ENCODE data around the gene NUTM2F.
"Not testable (repeated sequence)": the region's sequence is repeated elsewhere in the genome, so short reads cannot be mapped to it uniquely, and the experiment has no call there.

DNA sequence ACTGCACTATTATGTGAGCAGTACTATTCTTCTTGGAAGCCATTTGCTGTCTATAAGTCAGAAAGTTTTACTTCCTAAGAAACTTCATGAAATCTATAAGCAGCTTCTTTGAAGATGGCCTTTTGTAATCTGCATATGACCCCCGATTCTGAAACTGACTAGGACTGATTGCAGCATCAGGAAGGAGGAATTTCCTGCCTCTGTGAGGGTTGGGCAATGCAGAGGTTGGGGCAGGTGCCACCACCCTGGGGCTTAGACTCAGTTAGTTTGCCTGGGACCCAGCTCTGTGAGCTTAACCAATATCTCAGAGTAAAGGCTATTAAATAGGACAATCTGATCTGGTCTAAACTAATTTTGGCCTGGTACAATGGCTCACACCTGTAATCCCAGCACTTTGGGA lies 28.7 kb upstream of the NUTM2F start:
- not testable (repeated sequence) for TF ChIP-seq POLR2A (IDR thresholded peaks at IDR 0.05)
- TF ChIP-seq, protein P1, sequence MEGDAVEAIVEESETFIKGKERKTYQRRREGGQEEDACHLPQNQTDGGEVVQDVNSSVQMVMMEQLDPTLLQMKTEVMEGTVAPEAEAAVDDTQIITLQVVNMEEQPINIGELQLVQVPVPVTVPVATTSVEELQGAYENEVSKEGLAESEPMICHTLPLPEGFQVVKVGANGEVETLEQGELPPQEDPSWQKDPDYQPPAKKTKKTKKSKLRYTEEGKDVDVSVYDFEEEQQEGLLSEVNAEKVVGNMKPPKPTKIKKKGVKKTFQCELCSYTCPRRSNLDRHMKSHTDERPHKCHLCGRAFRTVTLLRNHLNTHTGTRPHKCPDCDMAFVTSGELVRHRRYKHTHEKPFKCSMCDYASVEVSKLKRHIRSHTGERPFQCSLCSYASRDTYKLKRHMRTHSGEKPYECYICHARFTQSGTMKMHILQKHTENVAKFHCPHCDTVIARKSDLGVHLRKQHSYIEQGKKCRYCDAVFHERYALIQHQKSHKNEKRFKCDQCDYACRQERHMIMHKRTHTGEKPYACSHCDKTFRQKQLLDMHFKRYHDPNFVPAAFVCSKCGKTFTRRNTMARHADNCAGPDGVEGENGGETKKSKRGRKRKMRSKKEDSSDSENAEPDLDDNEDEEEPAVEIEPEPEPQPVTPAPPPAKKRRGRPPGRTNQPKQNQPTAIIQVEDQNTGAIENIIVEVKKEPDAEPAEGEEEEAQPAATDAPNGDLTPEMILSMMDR (IDR thresholded peaks at IDR 0.05): not testable (repeated sequence)

Measured in sigmoid colon (tissue), 3 donors.